HL-60 (cell line): ENCODE results near the gene TNNT2.

Experiments used
- CTCF ChIP-seq: IDR thresholded peaks from one replicate; pipeline ENCODE4 v1.5.1; 2011; ENCODE audit warnings: low read length, control low read depth, inconsistent platforms; ENCODE audit not compliant: insufficient read depth
- GABPA ChIP-seq: IDR thresholded peaks from 2 replicates; pipeline ENCODE4 v1.6.1; 2012; ENCODE audit warnings: low read depth
- POLR2AphosphoS5 ChIP-seq: IDR thresholded peaks from 2 replicates; pipeline ENCODE4 v1.6.1; 2012; ENCODE audit warnings: low read depth
- REST ChIP-seq: IDR thresholded peaks from 2 replicates; pipeline ENCODE4 v1.6.1; 2012; ENCODE audit warnings: low read depth; ENCODE audit not compliant: insufficient replicate concordance
- SPI1 ChIP-seq: IDR thresholded peaks from 2 replicates; pipeline ENCODE4 v1.6.1; 2012; ENCODE audit warnings: low read depth, mild to moderate bottlenecking, borderline replicate concordance

GRCh38 chr1:201423655-201424054 is 46.2 kb upstream of the TNNT2 start:
- TF ChIP-seq POLR2AphosphoS5 = no peak
- TF ChIP-seq CTCF = no peak
- TF ChIP-seq GABPA = no peak
- no peak for TF ChIP-seq REST
- no peak for TF ChIP-seq SPI1
